ENCODE measurements around the gene TMEM63C. TPM values are rescaled to one million over a fixed set of nuclear protein-coding genes. Genes with fewer than 3 reads are reported as not detected.

TMEM63C gene
- total and polyA plus RNA-seq, 2 donors (not counting 3 experiments of a cell fraction or from before 2014, with no cell fraction given): not detected

DNA sequence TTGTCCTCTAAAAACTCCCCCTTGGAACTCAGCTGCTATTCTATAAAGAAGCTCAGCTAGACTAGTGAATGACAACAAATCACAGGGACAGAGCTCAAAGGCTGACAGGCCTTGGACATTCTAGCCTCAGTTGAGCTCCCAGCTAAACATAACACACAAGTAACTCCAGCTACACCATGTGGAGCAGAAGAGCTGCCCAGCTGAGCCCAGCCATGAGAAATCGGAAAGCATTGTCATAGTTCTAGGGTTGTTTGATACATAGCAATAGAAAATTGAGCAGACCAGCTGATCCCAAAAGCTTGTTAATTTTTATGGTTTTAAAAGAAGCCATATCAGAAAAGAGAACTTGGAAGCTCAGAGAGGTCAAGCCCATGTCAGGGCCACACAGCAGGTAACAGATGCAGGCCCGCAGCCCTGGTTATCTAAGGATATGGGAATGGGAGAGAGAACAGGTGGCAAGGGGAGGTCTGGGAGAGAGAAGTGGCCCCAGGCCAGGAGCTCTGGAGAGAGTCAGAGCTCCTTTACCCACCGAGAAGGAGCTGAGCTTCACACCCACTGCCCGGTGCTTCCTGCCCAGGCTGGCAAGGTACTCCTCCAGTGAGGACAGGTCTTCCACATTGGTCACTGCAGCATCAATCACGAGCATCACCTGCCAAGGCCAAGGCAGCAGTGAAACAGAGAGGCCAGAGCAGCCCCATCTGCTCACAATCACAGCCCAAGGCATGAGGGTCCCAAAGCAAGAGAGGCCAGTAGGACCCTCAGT lies 86.5 kb downstream of the TMEM63C start:
- FAIRE-seq: no peak
- Histone ChIP-seq H3K79me2 (ENCODE audit: control insufficient read depth, insufficient read depth, low read length) (no peaks in the 10 kb centered on the region), H3K27me3 (ENCODE audit: control insufficient read depth in 2 of 2, insufficient read depth in 2 of 2, low read length in 2 of 2) (peaks cover 27 to 30% of the 10 kb centered on the region in 2 experiments), H3K36me3 (ENCODE audit: control insufficient read depth in 2 of 2, extremely low read depth in 1 of 2, insufficient read depth in 2 of 2, low read length in 2 of 2) (no peaks in the 10 kb centered on the region), H3K4me3 (replicated peaks in 1 of 3; ENCODE audit: insufficient read depth in 1 of 3, low read depth in 1 of 3, low read length in 3 of 3) (no peak overlapping the region), H3K4me2 (ENCODE audit: insufficient read depth, low read length) (no peak overlapping the region), H3K9me3 (replicated peaks; ENCODE audit: control insufficient read depth, insufficient read depth, low read length) (no peaks in the 10 kb centered on the region), H3K9me1 (replicated peaks; ENCODE audit: control insufficient read depth, extremely low read depth, insufficient read depth, low read length) (no peaks in the 10 kb centered on the region), H4K20me1 (replicated peaks; ENCODE audit: control insufficient read depth, extremely low read depth, insufficient read depth, low read length) (no peaks in the 10 kb centered on the region), H2AFZ (ENCODE audit: low read depth, low read length) (no peak overlapping the region), H3K27ac (ENCODE audit: insufficient read depth, low read depth, low read length) (no peak overlapping the region), H3K4me1 (ENCODE audit: control insufficient read depth, extremely low read depth, insufficient read depth, low read length) (no peaks in the 10 kb centered on the region), H3K9ac (replicated peaks; ENCODE audit: extremely low read depth, insufficient read depth, low read length) (no peak overlapping the region)
- DNase-seq (ENCODE audit: low read depth, low spot score): no peak
- ChIA-PET POLR2A (no interaction called here), CTCF (interaction anchor here (0.6 to 0.7 kb wide), 2 partner anchors 48 to 52 kb away, joined by 3 read pairs; partner anchors contain the start of gene POMT2)
- intact Hi-C loops (cut with micrococcal nuclease) (no loop called here), dilution Hi-C loops (cut with MboI; ENCODE audit: extremely low pct_ligation_motif_present, low sequenced_read_pairs) (no loop called here)
- TF ChIP-seq POLR2A (IDR thresholded peaks at IDR 0.05; ENCODE audit: low read depth, low read length) (no peak), MYC (IDR thresholded peaks at IDR 0.05; ENCODE audit: low read depth, low read length) (no peak), FOS (IDR thresholded peaks at IDR 0.05; ENCODE audit: borderline replicate concordance, insufficient read depth, low read length) (no peak), EZH2 (IDR thresholded peaks at IDR 0.05; ENCODE audit: borderline replicate concordance, low read depth, low read length, severe bottlenecking) (no peak), JUN (IDR thresholded peaks at IDR 0.05; ENCODE audit: borderline replicate concordance, insufficient read depth, insufficient read length, low read depth) (no peak), POLR2AphosphoS5 (IDR thresholded peaks at IDR 0.05; ENCODE audit: insufficient read depth, low read depth, low read length) (no peak), GATA2 (IDR thresholded peaks at IDR 0.05; ENCODE audit: insufficient read depth, insufficient read length, low read depth, low read length) (no peak)
- TF ChIP-seq, protein P1, sequence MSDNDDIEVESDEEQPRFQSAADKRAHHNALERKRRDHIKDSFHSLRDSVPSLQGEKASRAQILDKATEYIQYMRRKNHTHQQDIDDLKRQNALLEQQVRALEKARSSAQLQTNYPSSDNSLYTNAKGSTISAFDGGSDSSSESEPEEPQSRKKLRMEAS (IDR thresholded peaks at IDR 0.05; ENCODE audit: insufficient read depth, insufficient read length): no peak
- TF ChIP-seq, protein P2, sequence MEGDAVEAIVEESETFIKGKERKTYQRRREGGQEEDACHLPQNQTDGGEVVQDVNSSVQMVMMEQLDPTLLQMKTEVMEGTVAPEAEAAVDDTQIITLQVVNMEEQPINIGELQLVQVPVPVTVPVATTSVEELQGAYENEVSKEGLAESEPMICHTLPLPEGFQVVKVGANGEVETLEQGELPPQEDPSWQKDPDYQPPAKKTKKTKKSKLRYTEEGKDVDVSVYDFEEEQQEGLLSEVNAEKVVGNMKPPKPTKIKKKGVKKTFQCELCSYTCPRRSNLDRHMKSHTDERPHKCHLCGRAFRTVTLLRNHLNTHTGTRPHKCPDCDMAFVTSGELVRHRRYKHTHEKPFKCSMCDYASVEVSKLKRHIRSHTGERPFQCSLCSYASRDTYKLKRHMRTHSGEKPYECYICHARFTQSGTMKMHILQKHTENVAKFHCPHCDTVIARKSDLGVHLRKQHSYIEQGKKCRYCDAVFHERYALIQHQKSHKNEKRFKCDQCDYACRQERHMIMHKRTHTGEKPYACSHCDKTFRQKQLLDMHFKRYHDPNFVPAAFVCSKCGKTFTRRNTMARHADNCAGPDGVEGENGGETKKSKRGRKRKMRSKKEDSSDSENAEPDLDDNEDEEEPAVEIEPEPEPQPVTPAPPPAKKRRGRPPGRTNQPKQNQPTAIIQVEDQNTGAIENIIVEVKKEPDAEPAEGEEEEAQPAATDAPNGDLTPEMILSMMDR (IDR thresholded peaks at IDR 0.05; ENCODE audit: extremely low read depth in 1 of 2, insufficient read depth in 1 of 2, low read depth in 1 of 2, low read length in 2 of 2): no peak
- BruUV-seq (replicated peaks): no TSS peak
